G401 (cell line): ENCODE measurements around the gene ZBED6. TPM values are rescaled to one million over a fixed set of nuclear protein-coding genes. Genes with fewer than 3 reads are reported as not detected.
"Not testable (repeated sequence)": the region's sequence is repeated elsewhere in the genome, so short reads cannot be mapped to it uniquely, and the experiment has no call there.

ENCODE experiments used
- DNase-seq: peaks from one replicate; pipeline ENCODE4 v3.0.0-alpha.2; 2015; ENCODE audit warnings: low spot score
- in situ Hi-C: cut with HindIII; loops from 2 replicates; pipeline ENCODE4 v1.10.0; 2016; ENCODE audit warnings: low sequenced_read_pairs, mixed read lengths
- total RNA-seq: library from RNA; depleted of rRNA; stranded (reverse); fragments of >200 nt; shearing (Covaris generic); gene quantifications from 2 replicates; pipeline ENCODE4 v1.2.3, GENCODE V29; 2014; rRNA removed

Gene ZBED6
- total RNA-seq, 1 experiment from 2014 or later = 7.4 TPM

GRCh38 chr1:203826175-203826574, 30.8 kb downstream of the ZBED6 start:
- in situ Hi-C loops = no loop called here
- no peak for DNase-seq

- no peak for DNase-seq
- in situ Hi-C loops = no loop called here
Observed at GRCh38 chr1:203828002-203828401, 32.6 kb downstream of the ZBED6 start.

GRCh38 chr1:203828503-203828902, 33.1 kb downstream of the ZBED6 start:
- no peak for DNase-seq
- in situ Hi-C loops = no loop called here

- in situ Hi-C loops, DNase-seq: not testable (repeated sequence)
Observed at GRCh38 chr1:203829247-203829646, 33.8 kb downstream of the ZBED6 start.

- DNase-seq = no peak
- in situ Hi-C loops = no loop called here
Observed at GRCh38 chr1:203835476-203835875, 40.1 kb downstream of the ZBED6 start.

GRCh38 chr1:203839081-203839480, 43.7 kb downstream of the ZBED6 start:
- no peak for DNase-seq
- in situ Hi-C loops = no loop called here

GRCh38 chr1:203840208-203840808, 44.9 kb downstream of the ZBED6 start:
- DNase-seq = no peak
- in situ Hi-C loops = no loop called here

- in situ Hi-C loops = no loop called here
- no peak for DNase-seq
Observed at GRCh38 chr1:203842559-203842876, 47.1 kb downstream of the ZBED6 start.

GRCh38 chr1:203843435-203843834, 48.0 kb downstream of the ZBED6 start:
- in situ Hi-C loops = no loop called here
- DNase-seq = no peak

Other genes starting within 250 kb of the ZBED6 start
- gene ATP2B4, start 168.8 kb upstream of the ZBED6 start, total RNA-seq = 5.4 and 6.7 TPM in 2 replicates
- not detected in 2 replicates for gene LAX1, start 30.4 kb upstream of the ZBED6 start, total RNA-seq
- 40.6 and 57.6 TPM in 2 replicates for gene ZC3H11A, start within 50 bp of the ZBED6 start, total RNA-seq
- gene SNRPE, start 66.0 kb downstream of the ZBED6 start, total RNA-seq = 149 and 171 TPM in 2 replicates